Endothelial cell of umbilical vein (primary cell): ENCODE measurements around the gene RYR2. TPM values are rescaled to one million over a fixed set of nuclear protein-coding genes. Genes with fewer than 3 reads are reported as not detected.

Source experiments
- BruUV-seq: library from RNA; stranded (reverse); fragments of 400-500 nt; replicated peaks from 2 replicates; lab custom pipeline; 2021; lab: Mats Ljungman, UMichigan
- CTCF ChIA-PET: fragments of 300-600, 350-600 bp; sonication (Branson Sonifier 250); formaldehyde crosslinking; loops from one replicate; lab custom pipeline; 2021; ENCODE audit warnings: antibody characterized with exemption, inconsistent platforms; lab: Charles Lee
- POLR2A ChIA-PET: fragments of 300-600, 350-600 bp; sonication (Branson Sonifier 250); formaldehyde crosslinking; loops from one replicate; lab custom pipeline; 2021; ENCODE audit warnings: antibody characterized with exemption, inconsistent platforms; lab: Charles Lee
- DNase-seq: peaks from one replicate; pipeline ENCODE4 v3.0.0-alpha.2; 2011; ENCODE audit warnings: low read depth, low spot score
- FAIRE-seq: peaks from 2 replicates; lab custom pipeline; 2011; peaks lifted over from hg19 to GRCh38; lab: Jason Lieb, UNC
- H2AFZ ChIP-seq: 2 replicates; pipeline ENCODE4 v1.6.0; 2012; ENCODE audit warnings: low read depth, low read length, control low read depth, inconsistent platforms
- H3K27ac ChIP-seq: 2 replicates; pipeline ENCODE4 v1.5.1; 2011; ENCODE audit warnings: low read depth, mild to moderate bottlenecking, control low read depth, low read length, moderate library complexity; ENCODE audit not compliant: insufficient read depth
- H3K27me3 ChIP-seq, 2 experiments: 2 replicates each; pipeline versions ENCODE4 v1.6.0 to v1.6.1; 2011; ENCODE audit warnings: low read length in 2 of 2, mixed read lengths in 1 of 2; ENCODE audit not compliant: control insufficient read depth in 2 of 2, insufficient read depth in 2 of 2
- H3K36me3 ChIP-seq, 2 experiments: 2 replicates in 1 of 2; 3 replicates in 1 of 2; pipeline ENCODE4 v1.5.1; 2011; ENCODE audit warnings: low read length in 2 of 2, mild to moderate bottlenecking in 1 of 2, moderate library complexity in 1 of 2; ENCODE audit not compliant: control insufficient read depth in 2 of 2, insufficient read depth in 2 of 2; ENCODE audit errors: extremely low read depth in 1 of 2
- H3K4me1 ChIP-seq: 3 replicates; pipeline ENCODE4 v1.5.1; 2011; ENCODE audit warnings: mild to moderate bottlenecking, low read length; ENCODE audit not compliant: control insufficient read depth, insufficient read depth; ENCODE audit errors: extremely low read depth
- H3K4me2 ChIP-seq: 2 replicates; pipeline ENCODE4 v1.6.1; 2011; ENCODE audit warnings: low read length, control low read depth, mixed read lengths; ENCODE audit not compliant: insufficient read depth
- H3K4me3 ChIP-seq, 3 experiments: fragments of 200-600 bp in 1 of 3; sonication (generic), shearing (Covaris generic) in 1 of 3; replicated peaks in 1 of 3; 2 replicates each; pipeline ENCODE4 v1.5.1; 2011 to 2016; ENCODE audit warnings: control low read depth in 3 of 3, low read length in 3 of 3, mild to moderate bottlenecking in 2 of 3, inconsistent platforms in 1 of 3, low read depth in 1 of 3, moderate library complexity in 1 of 3; ENCODE audit not compliant: insufficient read depth in 1 of 3
- H3K79me2 ChIP-seq: 2 replicates; pipeline ENCODE4 v1.6.0; 2012; ENCODE audit warnings: low read length, inconsistent platforms; ENCODE audit not compliant: control insufficient read depth, insufficient read depth
- H3K9ac ChIP-seq: replicated peaks from 2 replicates; pipeline ENCODE3; 2011; ENCODE audit warnings: low read length, control low read depth; ENCODE audit not compliant: insufficient read depth; ENCODE audit errors: extremely low read depth
- H3K9me1 ChIP-seq: replicated peaks from 3 replicates; pipeline ENCODE4 v1.6.0; 2011; ENCODE audit warnings: mild to moderate bottlenecking, low read length; ENCODE audit not compliant: control insufficient read depth, insufficient read depth; ENCODE audit errors: extremely low read depth
- H3K9me3 ChIP-seq: replicated peaks from 2 replicates; pipeline ENCODE4 v1.5.1; 2012; ENCODE audit warnings: low read length, inconsistent platforms; ENCODE audit not compliant: control insufficient read depth, insufficient read depth
- H4K20me1 ChIP-seq: replicated peaks from 2 replicates; pipeline ENCODE3; 2011; ENCODE audit warnings: mild to moderate bottlenecking, low read length; ENCODE audit not compliant: control insufficient read depth, insufficient read depth; ENCODE audit errors: extremely low read depth
- EZH2 ChIP-seq: IDR thresholded peaks from 2 replicates; pipeline ENCODE4 v1.6.1; 2012; ENCODE audit warnings: borderline replicate concordance, low read depth, mild to moderate bottlenecking, moderate library complexity, low read length, inconsistent platforms; ENCODE audit not compliant: severe bottlenecking
- FOS ChIP-seq: IDR thresholded peaks from 2 replicates; pipeline ENCODE4 v1.6.1; 2011; ENCODE audit warnings: mild to moderate bottlenecking, low read length, moderate library complexity, borderline replicate concordance; ENCODE audit not compliant: insufficient read depth
- GATA2 ChIP-seq: IDR thresholded peaks from 2 replicates; pipeline ENCODE4 v1.7.0; 2011; ENCODE audit warnings: low read depth, mild to moderate bottlenecking, moderate library complexity, mixed read lengths, low read length; ENCODE audit not compliant: insufficient read length, insufficient read depth
- JUN ChIP-seq: IDR thresholded peaks from 2 replicates; pipeline ENCODE4 v1.6.1; 2011; ENCODE audit warnings: borderline replicate concordance, low read depth; ENCODE audit not compliant: insufficient read length, insufficient read depth
- MYC ChIP-seq: IDR thresholded peaks from one replicate; pipeline ENCODE4 v1.6.1; 2011; ENCODE audit warnings: mild to moderate bottlenecking, low read depth, low read length
- POLR2A ChIP-seq: IDR thresholded peaks from 2 replicates; pipeline ENCODE4 v1.6.1; 2012; ENCODE audit warnings: low read depth, mild to moderate bottlenecking, control low read depth, low read length
- POLR2AphosphoS5 ChIP-seq: IDR thresholded peaks from 2 replicates; pipeline ENCODE4 v1.6.1; 2012; ENCODE audit warnings: low read depth, mild to moderate bottlenecking, control low read depth, low read length, moderate library complexity; ENCODE audit not compliant: insufficient read depth
- dilution Hi-C: fragments of 300-500 bp; cut with MboI; formaldehyde crosslinking; loops from one replicate; pipeline ENCODE4 v1.15.0; 2019; ENCODE audit warnings: low sequenced_read_pairs; ENCODE audit not compliant: extremely low pct_ligation_motif_present
- intact Hi-C: fragments of 100-400 bp; cut with micrococcal nuclease; formaldehyde crosslinking; loops from one replicate; pipeline ENCODE4 v1.10.0; 2022
- polyA plus RNA-seq, 4 experiments: library from polyadenylated mRNA; depleted of rRNA in 3 of 4; stranded (reverse) in 3 of 4; unstranded in 1 of 4; fragments of >200 nt; gene quantifications; 2 replicates each; pipeline versions ENCODE4 v1.2.1 to v1.2.3, GENCODE V29; 2011 to 2012; ENCODE audit warnings: missing spikeins in 1 of 4
- total RNA-seq: library from RNA; stranded (reverse); gene quantifications from 2 replicates; pipeline ENCODE4 v1.2.3, GENCODE V29; 2021
- TF ChIP-seq, protein P1 (sequence below), 2 donors: IDR thresholded peaks; 1 replicate in 1 of 2; 2 replicates in 1 of 2; pipeline ENCODE4 v1.5.1; 2011; ENCODE audit warnings: low read length in 2 of 2, mild to moderate bottlenecking in 2 of 2, moderate library complexity in 2 of 2, control low read depth in 1 of 2, inconsistent platforms in 1 of 2, low read depth in 1 of 2; ENCODE audit not compliant: insufficient read depth in 1 of 2; ENCODE audit errors: extremely low read depth in 1 of 2
- TF ChIP-seq, protein P2 (sequence below): IDR thresholded peaks from 2 replicates; pipeline ENCODE4 v1.6.1; 2011; ENCODE audit not compliant: insufficient read depth, insufficient read length

RYR2 gene
- total and polyA plus RNA-seq, 2 donors (not counting 3 experiments of a cell fraction or from before 2014, with no cell fraction given) = not detected

DNA sequence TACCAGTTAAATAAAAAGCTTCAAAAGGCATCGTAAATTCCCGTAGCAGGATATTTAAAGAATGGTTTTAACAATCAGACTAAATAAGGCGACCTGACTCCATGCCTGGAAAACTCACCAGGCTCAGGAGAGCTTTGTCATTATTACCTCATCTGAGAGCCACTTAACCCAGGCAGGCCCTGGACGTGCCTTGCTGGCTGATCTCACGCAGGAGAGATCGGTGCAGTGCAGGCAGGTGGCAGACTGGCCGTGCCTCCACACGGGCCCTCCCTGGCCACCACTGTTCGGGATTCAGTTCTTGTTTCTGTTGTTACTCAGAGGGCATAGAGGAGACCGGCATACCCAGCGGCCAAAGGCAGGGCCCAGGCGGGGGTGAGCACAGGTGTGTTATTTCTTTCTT is 44.1 kb upstream of the RYR2 start:
- no peak overlapping the region for H3K9ac ChIP-seq
- H3K9me1 ChIP-seq = no peaks in the 10 kb centered on the region
- no peak for FAIRE-seq
- TF ChIP-seq, protein P1, sequence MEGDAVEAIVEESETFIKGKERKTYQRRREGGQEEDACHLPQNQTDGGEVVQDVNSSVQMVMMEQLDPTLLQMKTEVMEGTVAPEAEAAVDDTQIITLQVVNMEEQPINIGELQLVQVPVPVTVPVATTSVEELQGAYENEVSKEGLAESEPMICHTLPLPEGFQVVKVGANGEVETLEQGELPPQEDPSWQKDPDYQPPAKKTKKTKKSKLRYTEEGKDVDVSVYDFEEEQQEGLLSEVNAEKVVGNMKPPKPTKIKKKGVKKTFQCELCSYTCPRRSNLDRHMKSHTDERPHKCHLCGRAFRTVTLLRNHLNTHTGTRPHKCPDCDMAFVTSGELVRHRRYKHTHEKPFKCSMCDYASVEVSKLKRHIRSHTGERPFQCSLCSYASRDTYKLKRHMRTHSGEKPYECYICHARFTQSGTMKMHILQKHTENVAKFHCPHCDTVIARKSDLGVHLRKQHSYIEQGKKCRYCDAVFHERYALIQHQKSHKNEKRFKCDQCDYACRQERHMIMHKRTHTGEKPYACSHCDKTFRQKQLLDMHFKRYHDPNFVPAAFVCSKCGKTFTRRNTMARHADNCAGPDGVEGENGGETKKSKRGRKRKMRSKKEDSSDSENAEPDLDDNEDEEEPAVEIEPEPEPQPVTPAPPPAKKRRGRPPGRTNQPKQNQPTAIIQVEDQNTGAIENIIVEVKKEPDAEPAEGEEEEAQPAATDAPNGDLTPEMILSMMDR (IDR thresholded peaks at IDR 0.05; ENCODE audit: extremely low read depth in 1 of 2, insufficient read depth in 1 of 2, low read depth in 1 of 2, low read length in 2 of 2) = no peak
- no peak for DNase-seq
- H3K4me3 ChIP-seq = no peak overlapping the region
- H3K27me3 ChIP-seq = no peaks in the 10 kb centered on the region
- H3K36me3 ChIP-seq = no peaks in the 10 kb centered on the region
- no peak overlapping the region for H3K4me2 ChIP-seq
- no peak overlapping the region for H3K27ac ChIP-seq
- no peaks in the 10 kb centered on the region for H3K4me1 ChIP-seq
- H2AFZ ChIP-seq = no peak overlapping the region
- no TSS peak for BruUV-seq
- ChIA-PET POLR2A (no interaction called here), CTCF (no interaction called here)
- H3K79me2 ChIP-seq = no peaks in the 10 kb centered on the region
- dilution Hi-C loops (no loop called here), intact Hi-C loops (no loop called here)
- H4K20me1 ChIP-seq = no peaks in the 10 kb centered on the region
- H3K9me3 ChIP-seq = peaks cover 4% of the 10 kb centered on the region

DNA sequence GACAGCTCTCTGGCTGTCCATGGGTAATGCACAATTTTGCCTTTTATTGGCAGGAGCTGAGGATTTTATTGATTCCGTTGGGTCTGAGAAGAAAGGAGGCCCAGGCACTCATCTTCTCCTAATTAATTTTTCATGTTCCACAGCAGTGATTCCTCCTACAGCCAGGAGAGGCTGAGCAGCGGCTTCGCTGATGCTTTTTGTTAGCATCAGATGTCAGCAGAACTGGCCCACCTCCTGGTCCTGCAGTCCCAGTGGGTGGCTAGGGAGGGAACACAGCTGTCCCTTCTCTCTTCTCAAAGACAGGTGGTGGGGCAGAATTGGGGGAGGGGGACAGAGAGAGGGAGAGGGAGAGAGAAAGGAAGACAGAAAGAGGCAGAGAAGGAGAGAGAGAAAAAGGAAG is 43.4 kb upstream of the RYR2 start:
- BruUV-seq = no TSS peak
- H3K27ac ChIP-seq = no peak overlapping the region
- no peaks in the 10 kb centered on the region for H3K79me2 ChIP-seq
- H3K9me3 ChIP-seq = peaks cover 4% of the 10 kb centered on the region
- no peak overlapping the region for H3K4me3 ChIP-seq
- no peaks in the 10 kb centered on the region for H3K9me1 ChIP-seq
- H2AFZ ChIP-seq = no peak overlapping the region
- DNase-seq = no peak
- CTCF ChIA-PET = no interaction called here
- dilution Hi-C loops = no loop called here
- intact Hi-C loops = no loop called here
- TF ChIP-seq, protein P1 (IDR thresholded peaks at IDR 0.05; ENCODE audit: extremely low read depth in 1 of 2, insufficient read depth in 1 of 2, low read depth in 1 of 2, low read length in 2 of 2) = no peak
- TF ChIP-seq, protein P2, sequence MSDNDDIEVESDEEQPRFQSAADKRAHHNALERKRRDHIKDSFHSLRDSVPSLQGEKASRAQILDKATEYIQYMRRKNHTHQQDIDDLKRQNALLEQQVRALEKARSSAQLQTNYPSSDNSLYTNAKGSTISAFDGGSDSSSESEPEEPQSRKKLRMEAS = no peak
- TF ChIP-seq JUN (no peak), GATA2 (no peak), EZH2 (no peak), POLR2A (no peak), FOS (no peak), POLR2AphosphoS5 (no peak), MYC (no peak)
- POLR2A ChIA-PET = no interaction called here
- H4K20me1 ChIP-seq = no peaks in the 10 kb centered on the region
- H3K27me3 ChIP-seq = no peaks in the 10 kb centered on the region
- no peaks in the 10 kb centered on the region for H3K4me1 ChIP-seq
- no peak overlapping the region for H3K4me2 ChIP-seq
- H3K9ac ChIP-seq = no peak overlapping the region
- H3K36me3 ChIP-seq = no peaks in the 10 kb centered on the region
- no peak for FAIRE-seq
